Endometrial microvascular endothelial cells (primary cell): ENCODE measurements around the gene IL20RA. TPM values are rescaled to one million over a fixed set of nuclear protein-coding genes. Genes with fewer than 3 reads are reported as not detected.
"Not testable (repeated sequence)": the region's sequence is repeated elsewhere in the genome, so short reads cannot be mapped to it uniquely, and the experiment has no call there.

Experiments used
- in situ Hi-C: cut with HindIII; loops from 2 replicates; pipeline ENCODE4 v1.10.0; 2017; ENCODE audit warnings: low sequenced_read_pairs, low pct_unique_long_range_greater_than_20kb; ENCODE audit errors: inconsistent ontology term
- total RNA-seq: library from RNA; depleted of rRNA; stranded (reverse); fragments of >200 nt; gene quantifications from one replicate; pipeline ENCODE4 v1.2.3, GENCODE V29; 2015; ENCODE audit errors: inconsistent ontology term

Gene IL20RA, protein sequence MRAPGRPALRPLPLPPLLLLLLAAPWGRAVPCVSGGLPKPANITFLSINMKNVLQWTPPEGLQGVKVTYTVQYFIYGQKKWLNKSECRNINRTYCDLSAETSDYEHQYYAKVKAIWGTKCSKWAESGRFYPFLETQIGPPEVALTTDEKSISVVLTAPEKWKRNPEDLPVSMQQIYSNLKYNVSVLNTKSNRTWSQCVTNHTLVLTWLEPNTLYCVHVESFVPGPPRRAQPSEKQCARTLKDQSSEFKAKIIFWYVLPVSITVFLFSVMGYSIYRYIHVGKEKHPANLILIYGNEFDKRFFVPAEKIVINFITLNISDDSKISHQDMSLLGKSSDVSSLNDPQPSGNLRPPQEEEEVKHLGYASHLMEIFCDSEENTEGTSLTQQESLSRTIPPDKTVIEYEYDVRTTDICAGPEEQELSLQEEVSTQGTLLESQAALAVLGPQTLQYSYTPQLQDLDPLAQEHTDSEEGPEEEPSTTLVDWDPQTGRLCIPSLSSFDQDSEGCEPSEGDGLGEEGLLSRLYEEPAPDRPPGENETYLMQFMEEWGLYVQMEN
- not detected for total RNA-seq

GRCh38 chr6:137044366-137045221, at the start of gene IL20RA:
TSS of gene IL20RA (minus strand) at chr6:137044965. CDS start at chr6:137044728, 237 bp downstream.
- in situ Hi-C loops, result no loop called here

DNA sequence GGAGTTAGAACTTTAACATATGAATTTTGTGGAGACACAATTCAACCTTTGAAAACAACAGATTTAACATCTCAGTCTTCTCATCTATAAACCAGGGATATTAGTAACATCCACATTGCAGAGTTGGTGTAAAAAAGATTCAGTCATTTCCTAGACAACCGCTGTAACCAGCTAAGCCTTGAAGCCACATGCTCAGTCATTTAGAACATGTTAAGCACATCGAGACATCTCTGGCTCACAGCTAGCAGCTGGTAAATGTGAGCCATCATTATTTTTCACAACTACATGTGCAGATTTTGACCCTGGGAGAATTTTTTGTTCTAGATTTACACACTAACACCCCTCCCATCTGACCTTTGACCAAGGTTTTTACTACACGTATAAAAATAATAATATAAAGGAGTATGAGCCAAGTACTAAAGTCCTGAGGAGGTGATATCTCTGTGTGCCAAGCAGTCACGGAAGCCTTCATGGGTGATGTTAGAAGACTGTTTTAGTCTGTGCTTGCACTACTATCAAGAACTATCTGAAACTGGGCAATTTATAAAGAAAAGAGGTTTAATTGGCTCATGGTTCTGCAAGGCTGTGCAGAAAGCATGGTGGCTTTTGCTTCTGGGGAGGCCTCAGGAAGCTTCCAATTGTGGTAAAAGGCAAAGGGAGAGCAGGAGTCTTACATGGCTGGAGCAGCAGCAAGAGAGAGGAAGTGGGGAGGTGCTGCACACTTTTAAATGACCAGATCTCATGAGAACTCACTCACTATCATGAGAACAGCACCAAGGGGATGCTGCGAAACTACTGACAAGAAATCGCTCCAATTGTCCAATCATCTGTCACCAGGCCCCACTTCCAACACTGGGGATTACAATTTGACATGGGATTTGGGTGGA, 48.7 kb upstream of the IL20RA start:
- in situ Hi-C loops, result no loop called here

DNA sequence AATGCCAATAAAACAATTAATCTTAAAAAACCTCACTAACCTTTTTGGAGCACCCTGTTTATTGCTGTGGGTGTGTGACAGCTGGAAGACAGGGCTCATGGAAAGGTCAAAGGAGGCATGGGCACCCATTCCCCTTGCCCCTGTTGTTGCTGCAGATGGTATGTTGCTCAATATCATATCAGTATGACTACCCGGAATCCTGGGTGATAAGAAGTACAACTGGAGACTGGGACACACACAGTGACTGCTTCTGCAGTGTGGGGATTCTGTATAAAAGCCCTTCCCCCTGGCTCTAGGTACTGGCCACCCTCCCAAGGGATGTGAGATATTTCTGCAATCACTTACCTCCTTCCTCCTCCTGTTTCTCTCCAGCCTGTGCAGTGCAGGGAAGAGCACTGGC, 47.3 kb upstream of the IL20RA start:
- in situ Hi-C loops, result no loop called here

- in situ Hi-C loops, result no loop called here
Measured at GRCh38 chr6:137089305-137089704, 44.5 kb upstream of the IL20RA start.

DNA sequence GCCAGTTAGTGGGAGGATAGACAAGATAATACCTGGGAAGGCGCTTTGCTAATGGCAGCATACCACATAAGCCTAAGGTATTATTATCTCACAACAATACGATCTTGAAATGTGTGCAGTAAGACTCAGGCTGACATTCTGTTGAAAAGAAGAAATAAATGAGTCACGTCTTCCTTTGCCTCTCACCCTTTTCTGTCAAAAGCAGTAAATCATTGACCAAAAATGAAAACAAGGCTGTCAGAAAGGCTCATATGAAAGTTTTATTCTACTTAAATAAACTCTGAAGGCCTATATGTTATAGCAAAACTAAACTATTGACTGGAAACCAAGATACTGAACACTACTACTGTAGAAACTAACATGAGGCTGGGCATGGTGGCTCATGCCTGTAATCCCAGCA, 43.1 kb upstream of the IL20RA start:
- in situ Hi-C loops, result no loop called here

DNA sequence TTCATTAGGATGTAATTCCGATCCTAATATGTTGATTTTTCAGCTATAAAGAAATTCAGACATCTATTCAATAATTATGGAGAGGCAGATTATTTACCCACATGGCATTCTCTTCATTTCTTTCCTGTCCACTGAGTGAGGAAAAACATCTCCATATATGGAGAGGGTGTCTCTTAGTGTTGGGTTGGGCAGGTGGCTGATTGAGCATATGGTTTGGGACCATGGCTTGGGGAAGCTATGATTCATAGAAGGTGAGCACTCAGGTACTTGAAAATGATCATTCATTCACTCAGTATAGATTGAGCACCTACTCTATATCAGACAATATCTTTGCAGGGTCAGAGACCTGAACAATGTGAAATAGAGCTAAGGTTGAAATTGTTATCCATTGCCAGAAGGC, 41.3 kb upstream of the IL20RA start:
- in situ Hi-C loops, result no loop called here

DNA sequence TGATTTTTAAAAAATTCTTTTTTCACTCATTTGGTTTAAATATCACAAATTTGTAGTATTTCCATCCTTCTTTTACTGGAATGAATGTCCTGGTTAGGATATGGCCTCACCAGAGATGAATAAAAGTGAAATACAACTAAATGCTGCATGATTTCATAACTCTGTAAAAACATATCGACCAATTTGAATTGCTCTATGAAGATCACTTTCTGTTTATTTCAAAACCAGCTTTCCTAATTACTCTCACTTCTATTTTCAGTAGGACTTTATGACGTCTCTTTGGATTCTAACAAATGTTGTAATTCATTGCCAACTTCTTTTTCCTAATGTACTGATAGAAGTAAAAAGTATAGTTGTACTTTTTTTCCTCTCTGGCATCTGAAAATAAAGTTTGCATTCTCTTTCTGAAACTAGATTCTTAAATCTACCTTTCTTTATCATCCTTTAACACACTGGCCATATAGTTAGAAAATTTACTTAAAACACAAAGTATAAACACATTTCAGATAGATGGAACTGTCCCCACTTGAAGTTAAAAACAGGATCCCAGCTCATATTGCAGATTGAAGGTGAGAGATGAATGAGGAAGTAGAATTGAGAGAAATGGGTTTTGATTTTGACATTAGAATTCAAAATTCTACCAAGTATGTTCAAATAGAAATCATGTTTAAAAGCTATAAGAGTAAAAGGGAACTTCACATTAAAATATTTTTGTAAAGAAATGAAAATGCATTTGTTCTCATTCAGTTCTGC, 40.3 kb upstream of the IL20RA start:
- in situ Hi-C loops, result no loop called here

GRCh38 chr6:137084090-137084489, 39.3 kb upstream of the IL20RA start:
- in situ Hi-C loops, result no loop called here

GRCh38 chr6:137081997-137082396, 37.2 kb upstream of the IL20RA start:
- in situ Hi-C loops, result no loop called here

DNA sequence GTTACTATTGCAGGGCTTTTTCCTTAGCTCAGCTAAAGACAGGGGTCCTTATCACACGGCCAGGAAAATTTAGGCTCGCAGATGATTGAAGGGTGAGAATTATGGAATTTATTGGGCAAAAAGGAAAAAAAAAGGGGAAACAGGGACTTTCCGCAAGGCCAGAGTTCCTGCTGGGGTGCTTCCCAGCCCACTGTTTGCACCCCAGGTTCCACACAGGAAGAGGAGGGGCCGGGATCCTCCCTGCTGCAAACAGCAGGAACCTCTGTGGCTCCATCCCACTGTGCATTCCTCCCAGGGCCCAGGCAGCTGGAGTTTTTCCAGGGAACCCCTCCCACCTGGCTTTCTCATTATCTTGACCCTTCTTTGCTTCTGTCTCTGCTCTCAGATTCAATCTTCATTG, 35.9 kb upstream of the IL20RA start:
- in situ Hi-C loops, result no loop called here

DNA sequence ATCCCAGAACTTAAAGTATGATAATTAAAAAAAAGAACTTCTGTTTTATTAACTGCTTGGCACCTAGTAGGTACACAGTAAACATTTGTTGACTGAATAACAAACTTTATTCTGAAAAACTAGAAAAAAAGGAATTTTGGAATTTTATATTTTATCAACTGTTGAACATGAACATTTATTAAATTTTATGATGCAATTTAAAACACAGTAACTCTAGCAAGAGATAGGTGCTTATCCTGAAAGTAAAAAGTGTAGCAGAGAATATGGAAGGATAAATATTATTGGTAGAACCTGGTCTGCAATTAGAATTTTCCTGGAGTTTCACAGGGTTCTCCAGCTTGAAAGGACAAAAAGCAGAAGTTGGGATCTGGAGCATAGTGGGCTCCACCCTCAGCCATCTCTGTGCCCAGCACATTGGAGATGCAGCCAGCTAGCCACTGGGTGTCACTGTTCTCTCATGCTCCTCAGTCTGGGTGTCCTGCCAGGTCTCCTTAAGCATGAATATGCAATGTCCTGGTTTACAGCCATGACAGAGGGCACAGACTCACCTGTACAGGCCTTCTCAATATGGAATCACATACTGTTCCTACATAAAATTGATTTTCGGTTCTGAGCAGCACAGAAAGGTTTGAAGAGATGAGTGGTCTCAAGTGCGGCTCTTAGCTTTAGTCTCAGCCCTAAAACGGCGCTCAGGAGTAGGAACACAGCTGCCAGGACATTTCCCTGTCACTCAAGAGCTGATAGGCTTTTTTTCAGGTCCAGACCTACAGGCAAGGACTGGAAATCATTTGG, 31.7 kb upstream of the IL20RA start:
- in situ Hi-C loops, result no loop called here

GRCh38 chr6:137075790-137076189, 31.0 kb upstream of the IL20RA start:
- in situ Hi-C loops, result not testable (repeated sequence)

- in situ Hi-C loops, result no loop called here
Measured at GRCh38 chr6:137070303-137070702, 25.5 kb upstream of the IL20RA start.

- in situ Hi-C loops, result no loop called here
Measured at GRCh38 chr6:137067399-137067798, 22.6 kb upstream of the IL20RA start.

DNA sequence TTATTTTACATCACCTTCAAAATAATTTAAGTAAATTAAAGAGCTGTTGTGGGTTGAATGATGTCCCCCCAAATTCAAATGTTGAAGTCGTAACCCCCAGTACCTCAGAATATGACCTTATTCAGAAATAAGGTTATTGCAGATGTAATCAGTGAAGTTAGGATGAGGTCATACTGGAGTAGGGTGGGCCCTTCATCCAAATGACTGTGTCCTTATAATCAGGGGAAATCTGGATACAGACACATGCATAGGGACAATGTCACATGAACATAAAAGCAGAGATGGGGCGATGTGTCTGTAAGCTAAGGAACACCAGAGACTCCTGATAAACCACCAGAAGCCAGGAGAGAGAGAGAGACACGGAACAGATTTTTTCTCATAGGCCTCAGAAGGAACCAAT, 13.3 kb upstream of the IL20RA start:
- in situ Hi-C loops, result no loop called here

DNA sequence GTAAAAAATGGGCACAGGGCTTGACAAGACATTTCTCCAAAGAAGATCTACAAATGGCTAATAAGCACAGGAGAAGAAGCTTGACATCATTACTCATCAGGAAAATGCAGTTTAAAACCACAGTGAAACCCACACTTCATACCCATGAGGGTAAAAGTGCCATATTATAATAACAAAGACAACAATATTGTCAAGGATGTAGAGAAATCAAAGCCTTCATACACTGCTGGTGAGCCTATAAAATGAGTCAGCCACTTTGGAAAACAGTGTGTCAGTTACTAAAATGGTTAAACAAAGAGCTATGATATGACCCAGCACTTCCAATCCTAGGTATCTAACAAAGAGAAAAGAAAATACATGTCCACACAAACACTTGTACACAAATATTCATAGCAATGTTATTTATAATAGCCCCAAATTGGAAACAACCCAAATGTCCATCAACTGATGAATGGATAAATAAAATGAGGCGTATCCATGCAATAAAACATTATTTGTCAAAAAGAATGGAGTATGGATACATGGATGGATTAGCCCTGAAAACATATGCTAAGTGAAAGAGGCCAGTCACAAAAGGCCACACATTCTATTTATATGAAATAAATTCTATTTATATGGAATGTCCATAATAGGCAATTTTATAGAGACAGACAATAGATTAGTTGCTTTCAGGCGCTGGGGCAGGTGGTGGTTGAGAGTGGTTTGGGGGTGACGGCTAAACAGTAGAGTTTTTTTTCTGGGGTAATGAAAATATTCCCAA, 11.5 kb upstream of the IL20RA start:
- in situ Hi-C loops, result no loop called here
